ENCODE results near the gene KRT1.
"Not testable (repeated sequence)": the region's sequence is repeated elsewhere in the genome, so short reads cannot be mapped to it uniquely, and the experiment has no call there.

Gene KRT1

DNA sequence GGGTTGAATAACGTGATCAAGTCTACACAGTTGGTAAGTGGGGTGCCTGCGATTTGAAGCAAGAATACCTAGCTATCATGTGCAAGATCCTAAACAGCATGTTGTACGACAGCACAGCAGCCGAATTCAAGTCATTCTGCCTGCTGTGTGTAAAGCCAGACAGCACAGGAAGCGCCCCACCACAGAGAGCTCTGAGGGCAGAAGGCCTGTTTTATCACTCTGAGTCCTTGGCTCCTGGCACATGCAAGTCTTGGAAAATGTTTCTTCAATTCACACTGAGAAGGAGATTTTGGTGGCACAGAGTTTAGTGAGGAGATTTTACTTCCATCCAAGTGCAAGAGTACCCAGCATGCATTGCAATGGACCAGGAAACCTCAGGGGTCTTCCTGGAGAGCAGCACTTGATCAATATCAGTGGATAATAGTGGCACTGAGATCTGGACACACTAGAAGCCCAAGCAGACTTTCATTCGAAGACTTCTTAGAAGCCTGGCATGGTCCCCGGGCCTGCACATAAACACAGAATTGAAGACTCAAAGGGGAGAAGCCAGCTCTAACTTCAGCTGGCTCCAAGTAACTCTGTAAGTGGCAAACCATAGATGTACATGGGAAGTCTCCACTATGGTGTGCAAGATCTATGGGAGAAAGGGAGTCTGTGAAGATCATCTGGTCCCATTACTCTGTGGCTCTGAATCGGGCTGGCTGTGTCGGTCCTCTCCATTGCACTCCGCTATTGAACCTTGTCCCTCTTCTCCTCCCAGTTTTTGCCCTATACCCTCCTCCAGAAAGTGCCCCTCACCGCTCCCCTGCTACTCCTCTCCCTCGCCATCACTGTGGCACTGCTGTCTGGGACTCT is 1.5 kb upstream of the KRT1 start:
- no peak for DNase-seq

DNA sequence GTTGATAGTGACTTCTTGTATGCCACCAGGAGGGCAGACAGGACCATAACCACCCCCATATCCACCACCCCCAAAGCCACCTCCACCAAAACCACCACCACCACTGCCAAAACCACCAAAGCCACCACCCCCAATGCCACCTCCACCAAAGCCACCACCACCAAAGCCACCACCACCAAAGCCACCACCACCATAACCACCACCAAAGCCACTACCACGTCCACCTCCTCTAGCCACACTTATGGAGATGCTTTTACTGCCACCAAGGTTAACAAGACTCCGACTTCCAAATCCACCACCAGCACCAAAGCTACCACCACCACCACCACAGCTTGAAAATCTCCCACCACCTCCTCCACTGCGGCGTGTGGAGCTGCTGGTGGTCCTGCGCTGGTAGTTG is 332 bp downstream of the KRT1 start:
- DNase-seq: no peak

DNA sequence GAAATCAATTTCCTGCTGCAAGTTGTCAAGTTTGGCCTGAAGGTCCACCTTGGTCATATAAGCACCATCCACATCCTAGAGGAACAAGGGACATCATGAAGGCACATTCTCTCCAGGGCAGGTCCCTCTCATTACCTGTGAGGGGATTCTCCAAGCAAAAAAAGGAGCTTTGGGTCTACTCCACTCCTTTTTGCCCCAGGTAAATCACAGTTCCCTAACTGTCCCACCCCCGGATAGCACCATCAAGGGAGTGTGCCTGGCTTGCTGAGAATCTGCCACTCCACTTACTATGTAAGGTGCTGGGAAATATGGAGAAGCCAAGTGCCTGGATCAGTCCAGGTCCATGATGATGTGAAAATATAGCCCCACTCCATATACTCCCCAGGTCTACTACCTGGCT is 2.5 kb downstream of the KRT1 start:
- no peak for DNase-seq

DNA sequence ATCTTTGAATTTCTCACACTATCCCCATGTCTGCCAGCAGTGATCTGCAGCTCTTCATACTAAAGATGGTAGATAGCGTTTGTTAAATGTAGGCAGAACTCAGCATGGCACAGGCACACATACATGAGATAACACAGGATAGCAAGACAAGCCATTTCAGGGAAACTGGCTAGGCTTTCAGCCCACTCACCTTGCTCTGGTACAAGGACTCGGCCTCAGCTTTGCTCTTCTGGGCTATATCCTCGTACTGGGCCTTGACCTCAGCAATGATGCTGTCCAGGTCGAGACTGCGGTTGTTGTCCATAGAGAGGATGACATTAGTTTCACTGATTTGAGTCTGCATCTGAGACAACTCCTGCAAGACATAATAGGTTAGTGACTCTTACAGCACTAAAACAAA is 3.1 kb downstream of the KRT1 start:
- DNase-seq: no peak

DNA sequence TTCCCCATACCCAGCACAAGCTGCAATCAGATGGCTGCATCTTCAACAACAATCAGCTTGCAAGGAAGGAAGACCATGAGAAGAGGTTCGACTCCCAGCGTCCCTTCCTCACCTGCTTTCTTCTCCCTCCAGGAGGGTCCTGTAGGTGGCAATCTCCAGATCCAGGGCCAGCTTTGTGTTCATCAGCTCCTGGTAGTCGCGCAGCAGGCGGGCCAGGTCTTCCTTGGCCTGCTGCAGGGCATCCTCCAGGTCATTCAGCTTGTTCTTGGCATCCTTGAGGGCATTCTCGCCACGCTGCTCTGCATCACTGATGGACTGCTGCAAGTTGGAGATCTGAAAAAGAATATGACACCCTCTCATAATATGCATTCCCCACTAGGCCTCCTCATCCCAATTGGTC is 4.0 kb downstream of the KRT1 start:
- DNase-seq: no peak

DNA sequence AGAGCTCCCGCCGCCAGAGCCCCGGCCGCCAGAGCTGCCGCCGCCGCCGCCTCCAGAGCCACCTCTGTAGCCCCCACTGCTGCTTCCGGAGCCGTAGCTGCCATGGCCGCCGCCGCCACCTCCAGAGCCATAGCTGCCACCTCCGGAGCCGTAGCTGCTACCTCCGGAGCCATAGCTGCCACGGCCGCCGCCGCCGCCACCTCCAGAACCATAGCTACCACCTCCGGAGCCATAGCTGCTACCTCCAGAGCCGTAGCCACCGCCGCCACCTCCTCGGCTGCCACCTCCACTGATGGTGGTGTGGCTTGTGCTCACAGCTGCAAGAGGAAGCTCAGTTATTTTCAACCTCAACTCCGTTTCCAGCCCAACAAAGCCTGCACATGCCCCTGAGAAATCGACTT is 4.9 kb downstream of the KRT1 start:
- DNase-seq: no peak

DNA sequence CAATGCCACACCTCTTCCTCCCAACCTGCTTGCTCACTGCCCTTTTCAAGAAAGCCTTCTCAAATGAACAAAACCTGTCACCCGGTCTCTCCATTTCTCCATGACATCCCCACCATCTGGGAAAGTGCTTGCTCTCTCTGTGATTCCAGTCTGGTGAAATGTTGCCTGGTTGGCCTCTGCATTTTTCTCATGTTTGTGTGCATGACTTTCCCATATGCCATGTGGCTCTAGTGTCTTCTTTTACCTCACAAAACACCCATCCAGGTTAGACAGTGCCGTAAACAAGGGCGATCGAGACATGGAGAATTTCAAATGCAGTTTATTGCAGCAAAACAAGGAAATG is 5.8 kb downstream of the KRT1 start:
- DNase-seq: no peak

DNA sequence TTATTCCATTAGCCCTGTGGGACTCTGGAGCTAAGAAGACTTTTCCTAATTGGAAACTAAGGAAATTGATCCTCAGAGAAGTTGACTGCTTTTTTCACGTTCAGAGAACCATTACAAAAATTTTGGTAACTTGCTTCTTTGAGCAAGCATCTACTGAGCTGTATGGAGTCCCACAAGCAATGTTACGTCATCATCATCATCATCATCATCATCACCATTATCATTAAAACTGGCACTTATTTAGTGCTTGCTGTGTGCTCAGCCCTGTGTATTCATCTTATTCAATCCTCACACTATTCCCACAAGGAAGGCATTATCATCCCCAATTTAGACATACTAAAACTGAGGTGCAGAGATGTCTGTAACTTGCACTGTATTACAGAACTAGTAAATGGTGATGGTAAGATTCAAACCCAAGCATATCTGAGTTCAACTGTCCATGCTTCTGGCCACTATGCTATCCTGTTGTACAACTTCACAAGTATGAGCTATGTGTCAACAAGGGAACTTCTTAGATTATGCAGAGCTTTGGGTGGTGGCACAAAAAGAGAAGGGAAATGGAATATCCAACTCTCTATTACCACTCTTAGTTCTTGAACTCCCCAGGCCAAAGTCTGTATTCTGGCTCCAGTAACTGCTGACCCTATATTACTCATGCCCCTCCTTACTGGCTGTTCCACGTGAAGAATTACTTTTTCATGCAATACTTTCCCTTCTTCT is 6.3 kb downstream of the KRT1 start:
- DNase-seq: no peak

DNA sequence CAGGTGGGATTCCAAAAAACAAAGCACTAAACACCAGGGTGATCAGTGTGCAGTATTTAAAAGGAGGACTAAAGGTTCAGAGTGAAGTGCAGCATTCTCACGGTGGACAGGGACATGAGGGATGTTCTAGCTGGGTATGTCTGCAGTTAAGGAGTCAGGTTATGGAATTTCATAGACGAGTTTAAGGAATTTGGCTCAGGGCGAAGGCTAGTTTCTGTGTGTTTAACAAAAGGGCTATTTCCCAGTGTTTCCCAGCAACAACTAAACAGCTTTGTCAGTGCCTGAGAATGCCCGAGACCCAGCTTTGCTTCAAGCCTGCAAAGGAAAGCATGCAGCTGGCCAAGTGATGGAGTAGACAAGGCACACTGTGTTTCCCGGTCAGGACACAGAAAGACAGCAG is 7.0 kb downstream of the KRT1 start:
- no peak for DNase-seq

DNA sequence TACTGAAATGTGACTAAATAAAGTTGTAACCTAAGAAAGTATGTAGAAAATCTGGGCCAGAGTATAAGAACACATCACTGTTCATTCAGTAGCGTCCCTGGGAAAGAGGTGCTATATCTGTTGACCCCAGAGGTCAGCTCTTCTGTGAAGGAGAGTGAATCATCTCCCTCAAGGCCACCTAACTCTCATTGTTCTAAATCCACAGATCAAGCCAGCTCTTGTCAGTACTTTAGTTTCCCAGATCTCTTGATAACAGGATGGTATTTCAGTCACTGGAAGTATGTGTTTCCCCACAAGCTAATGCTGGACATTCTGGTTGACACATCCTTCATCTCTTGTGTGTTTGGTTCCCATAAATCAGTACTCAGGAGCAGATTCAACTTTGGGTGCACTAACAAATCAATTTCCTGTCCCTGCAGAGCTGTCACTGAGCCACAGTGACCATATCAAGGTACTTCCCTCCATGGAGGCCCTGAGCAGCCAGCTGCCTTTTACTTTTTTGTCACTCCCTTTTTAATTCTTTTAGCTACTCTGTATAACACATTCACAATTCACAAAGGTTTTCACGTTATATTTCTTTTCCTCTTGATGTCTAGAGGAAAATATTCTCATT is 7.8 kb downstream of the KRT1 start:
- no peak for DNase-seq

DNA sequence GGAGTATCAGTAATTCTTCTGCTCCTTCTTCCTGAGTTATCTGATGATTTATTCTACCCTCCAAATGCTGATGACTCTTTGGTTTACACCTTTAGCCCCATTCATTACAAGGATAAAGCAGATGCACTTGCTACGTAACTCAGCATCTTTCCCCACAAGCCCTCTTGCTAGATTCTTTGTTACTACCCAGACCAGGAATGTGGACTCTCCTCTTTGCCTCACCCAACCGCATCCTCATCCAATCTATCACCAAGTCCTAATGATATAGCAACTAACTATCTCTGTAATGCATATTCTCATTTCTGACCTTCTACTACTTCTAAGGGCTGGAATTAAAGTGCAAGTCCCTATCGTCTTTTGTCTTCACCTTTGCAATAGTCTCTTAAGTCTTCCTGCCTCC is 9.2 kb downstream of the KRT1 start:
- no peak for DNase-seq

DNA sequence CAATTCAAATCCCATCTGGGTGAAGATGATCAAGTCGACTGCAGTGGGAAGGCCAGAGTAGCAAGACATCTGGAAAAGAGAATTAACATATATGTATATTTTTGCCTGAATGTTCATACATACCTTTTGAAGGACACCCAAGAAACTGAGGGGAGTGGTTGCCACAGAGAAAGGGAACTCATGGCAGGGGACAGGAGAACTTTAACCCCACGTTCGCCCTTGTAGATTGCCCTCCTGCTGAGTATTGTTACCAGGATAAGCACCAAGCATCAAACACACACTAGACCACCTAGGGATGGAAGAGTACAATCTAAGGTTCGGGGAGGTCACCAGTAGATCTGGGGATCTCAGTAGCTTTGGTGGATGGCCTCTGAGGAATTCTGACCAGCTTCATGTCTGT is 9.7 kb downstream of the KRT1 start:
- DNase-seq: no peak

DNA sequence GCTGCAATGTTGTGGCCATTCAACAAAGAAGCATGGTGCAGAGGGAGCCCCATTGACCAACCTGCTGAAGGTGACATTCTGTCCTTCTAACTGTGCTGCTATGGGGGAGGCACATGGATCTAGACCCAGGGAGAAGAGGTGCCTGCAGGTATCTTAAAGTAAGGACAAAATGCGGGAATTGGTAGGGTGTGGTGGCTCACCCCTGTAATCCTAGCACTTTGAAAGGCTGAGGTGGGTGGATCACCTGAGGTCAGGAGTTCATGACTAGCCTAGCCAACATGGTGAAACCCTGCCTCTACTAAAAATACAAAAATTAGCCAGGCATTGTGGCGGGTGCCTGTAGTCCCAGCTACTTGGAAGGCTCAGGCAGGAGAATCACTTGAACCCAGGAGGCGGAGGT is 10.3 kb downstream of the KRT1 start:
- DNase-seq: not testable (repeated sequence)

DNA sequence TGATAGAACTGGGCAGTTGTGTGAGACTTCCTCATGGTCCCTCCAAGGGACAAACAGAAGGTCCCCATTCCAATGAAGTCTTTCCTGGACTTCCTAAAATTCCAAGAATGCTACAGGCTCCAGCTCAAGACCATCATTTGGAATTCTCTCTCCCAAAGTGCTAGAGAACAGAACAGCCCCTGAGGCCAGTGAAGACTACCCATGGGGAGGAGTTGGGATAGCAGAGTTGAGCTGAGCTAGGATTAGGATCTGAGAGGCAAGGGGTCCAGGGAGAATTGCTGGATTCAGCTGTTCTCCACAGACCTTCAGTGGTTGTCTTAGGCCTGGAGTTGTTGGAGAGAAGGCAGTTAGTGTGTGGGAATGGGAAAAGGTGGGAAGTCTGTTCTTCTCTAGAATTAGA is 10.8 kb downstream of the KRT1 start:
- DNase-seq: no peak

DNA sequence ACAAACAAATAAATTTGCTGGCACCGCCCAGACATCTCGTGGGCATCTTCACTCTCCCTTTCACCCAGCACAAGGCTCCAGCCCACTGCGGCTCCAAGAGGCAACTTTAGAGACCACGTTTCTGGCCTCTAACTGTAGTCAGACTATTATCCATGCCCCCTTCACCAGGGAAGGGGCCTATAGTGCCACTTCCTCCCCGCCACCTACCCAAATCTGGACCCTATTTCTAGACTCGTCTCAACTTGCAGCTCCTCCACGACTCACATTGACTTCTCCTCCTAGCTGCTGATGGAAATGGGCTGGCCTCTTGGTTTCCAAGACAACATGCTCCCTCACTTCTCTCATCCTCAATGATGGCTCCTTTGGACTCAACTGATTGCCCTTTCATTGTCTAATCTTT is 12.3 kb downstream of the KRT1 start:
- no peak for DNase-seq

DNA sequence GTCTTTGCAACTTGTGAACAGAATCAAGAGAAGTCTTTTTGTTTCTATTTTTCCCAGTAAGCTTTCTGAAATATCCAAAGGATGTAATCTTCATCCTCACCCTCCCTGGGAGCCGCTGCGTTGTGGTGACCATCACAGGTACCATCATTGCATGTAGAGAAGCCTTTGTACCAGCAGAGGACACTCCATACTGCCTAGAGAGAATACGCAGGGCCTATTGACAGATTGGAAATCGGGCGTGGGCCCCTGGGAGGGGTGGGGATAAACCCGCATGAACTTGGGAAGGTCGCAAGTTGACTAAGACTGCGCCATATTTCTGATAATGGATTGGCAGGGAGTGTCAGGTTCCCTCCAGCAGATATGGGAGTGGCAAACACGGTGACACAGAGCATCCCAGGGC is 12.7 kb downstream of the KRT1 start:
- DNase-seq: no peak

DNA sequence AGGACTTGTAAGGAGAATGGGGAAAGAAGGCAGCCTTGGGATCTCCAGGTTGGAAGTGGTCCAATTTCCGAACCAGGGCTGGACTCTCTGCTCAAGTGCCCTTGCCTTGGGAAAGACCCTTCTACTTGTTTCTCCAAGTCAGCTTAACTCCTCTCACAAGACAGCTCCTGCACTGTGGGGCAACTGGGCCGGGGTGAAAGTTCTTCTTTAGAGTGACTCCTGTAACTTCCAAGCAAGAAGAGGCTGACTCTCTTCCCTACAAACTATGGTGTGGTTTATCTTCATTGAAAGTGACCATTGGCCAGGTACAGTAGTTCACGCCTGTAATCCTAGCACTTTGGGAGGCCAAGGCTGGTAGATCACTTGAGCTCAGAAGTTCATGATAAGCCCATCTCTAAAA is 13.7 kb downstream of the KRT1 start:
- DNase-seq: no peak

DNA sequence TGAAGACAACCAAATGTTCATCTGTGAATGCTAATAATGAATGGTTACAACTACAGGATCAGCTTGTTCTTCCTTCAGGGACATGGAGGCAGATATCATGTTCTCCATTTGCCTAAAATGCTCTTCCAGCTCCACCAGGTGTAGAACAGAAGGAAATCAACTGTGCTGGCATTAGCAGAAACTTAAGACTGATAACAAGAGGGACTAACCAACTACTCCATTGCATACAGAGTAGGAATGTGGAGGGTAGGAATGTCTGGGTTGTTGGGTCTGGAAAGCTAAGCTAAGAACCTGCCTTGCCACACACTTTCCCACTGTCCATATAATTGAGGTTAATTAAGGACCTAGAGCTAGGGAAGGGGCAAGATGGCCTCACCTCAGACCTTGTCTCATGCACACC is 16.8 kb downstream of the KRT1 start:
- DNase-seq: no peak

DNA sequence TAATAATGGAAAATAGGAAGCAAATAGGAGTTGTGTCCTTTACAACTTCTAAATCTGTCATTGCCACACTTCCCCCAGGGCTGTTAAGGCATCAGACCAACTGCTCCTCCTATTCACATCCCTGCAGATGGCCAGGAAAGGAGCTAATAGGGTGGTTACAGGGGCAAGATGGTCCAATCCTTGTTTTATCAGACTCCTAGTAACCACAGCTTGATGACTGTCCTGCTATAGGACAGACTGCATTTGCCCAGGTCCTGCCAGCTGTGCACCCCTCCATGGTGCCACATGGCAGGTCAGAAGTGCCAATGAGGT is 17.3 kb downstream of the KRT1 start:
- no peak for DNase-seq

DNA sequence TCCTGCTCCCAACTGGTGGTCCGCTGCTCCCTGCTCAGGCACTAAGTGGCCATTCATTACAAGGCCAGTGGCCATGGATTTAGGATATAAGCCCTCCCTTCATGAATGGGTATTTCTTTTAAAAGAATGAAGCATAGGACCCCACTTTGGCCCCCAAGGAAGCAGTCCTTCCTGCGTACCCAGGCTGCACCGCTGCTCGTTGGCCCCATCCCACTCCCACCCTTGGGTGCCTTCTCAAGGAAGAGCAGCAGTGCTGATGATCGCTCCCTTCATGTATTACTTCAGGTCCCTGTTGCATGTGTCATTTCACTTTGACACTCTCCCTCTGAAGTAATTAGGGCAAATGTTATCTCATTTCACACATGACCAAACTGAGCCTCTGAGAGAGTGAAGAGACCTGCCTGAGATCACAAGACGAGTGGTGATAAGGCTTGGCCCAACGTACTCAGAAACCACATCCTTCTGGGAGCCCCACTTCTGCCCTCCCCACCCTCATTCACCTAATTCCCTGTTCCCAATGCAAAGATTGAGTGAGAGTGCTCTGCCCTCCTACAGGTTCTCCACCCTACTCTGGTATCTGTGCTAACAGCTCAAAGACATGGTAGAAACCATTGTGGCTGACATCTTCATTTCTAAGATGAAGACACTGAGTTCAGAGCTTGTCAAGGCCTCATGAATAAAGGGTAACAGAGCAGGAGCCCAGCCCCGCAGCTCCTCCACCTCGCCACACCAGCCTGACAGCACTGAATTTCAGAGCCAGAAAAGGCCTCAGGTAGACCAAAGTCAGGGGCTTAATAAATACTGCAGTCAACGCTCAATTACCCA is 17.9 kb downstream of the KRT1 start:
- DNase-seq: no peak

DNA sequence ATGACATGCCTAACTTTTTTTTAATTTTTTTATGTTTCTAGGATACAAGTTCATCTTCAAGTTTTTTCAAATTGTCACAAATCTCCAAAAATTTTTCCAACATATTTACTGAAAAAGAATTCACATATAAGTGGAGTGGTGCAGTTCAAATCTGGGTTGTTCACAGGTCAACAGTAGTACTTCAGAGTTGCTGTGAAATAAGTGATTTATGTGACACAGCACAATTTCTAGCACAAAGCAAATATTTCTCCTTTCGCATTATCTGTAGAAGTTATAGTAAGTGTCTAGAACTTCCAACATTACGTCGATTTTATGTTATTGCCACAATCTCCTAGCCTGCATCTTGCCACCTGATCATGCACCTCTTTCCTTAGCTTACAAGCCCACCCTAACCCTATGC is 18.5 kb downstream of the KRT1 start:
- DNase-seq: no peak

DNA sequence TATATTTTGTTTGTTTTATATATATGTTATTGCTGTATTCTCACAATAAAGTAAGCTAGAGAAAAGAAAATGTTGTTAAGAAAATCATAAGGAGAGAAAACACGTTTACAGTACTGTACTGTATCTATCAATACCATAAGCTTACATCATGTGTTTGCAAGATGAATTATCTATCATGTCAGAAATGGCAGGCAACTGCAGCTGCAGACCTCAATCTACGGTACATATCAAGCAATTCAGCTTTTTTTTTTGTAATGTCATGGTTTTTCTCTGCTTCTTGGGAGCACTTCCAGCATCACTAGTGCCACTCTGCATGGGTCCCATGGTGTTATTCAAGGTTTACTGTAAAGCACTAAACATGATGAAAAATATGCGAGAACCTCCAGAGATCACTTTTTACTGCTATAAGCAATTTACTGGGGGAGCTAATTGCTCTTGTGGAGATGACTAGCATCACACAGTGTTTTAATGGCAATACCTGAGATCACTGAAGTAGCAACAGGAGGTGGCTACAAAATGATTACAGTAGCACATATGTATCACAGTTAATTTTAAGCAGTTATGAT is 19.2 kb downstream of the KRT1 start:
- DNase-seq: no peak

DNA sequence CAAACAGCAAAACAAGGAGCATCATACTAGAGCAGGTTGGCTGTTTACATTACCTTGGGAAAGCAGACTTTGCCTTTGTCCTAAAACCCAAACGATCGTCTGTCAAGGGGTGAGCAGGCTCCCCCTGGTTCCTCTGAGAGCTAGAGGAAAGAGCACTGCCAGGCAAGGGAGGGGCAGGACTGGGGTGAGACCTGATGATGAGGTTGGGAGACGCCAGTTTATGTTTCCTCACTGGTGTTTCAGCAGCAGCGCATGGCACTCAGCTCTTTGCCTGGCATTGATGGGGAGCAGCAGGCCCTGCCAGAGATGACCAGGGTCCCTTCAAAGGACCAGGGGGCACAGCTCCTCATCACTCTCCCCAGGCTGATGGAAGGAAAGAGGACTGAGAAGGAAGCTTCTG is 20.3 kb downstream of the KRT1 start:
- DNase-seq: no peak

Data from NCI-H2171 (cell line).